Neural crest cell (in vitro differentiated cells): ENCODE results near the gene RAB3IL1. TPM values are rescaled to one million over a fixed set of nuclear protein-coding genes. Genes with fewer than 3 reads are reported as not detected.

Source experiments
- DNase-seq: peaks from one replicate; pipeline ENCODE4 v3.0.0; 2021; ENCODE audit warnings: low read depth, mixed read lengths, low spot score
- H3K27ac Mint-ChIP-seq: one replicate; pipeline ENCODE4 v1.8.0; 2021; ENCODE audit warnings: mild to moderate bottlenecking, mixed read lengths; ENCODE audit not compliant: unreplicated experiment
- H3K27me3 Mint-ChIP-seq: 2 replicates; pipeline ENCODE4 v1.8.0; 2021; ENCODE audit warnings: low read depth, mild to moderate bottlenecking, mixed read lengths
- H3K36me3 Mint-ChIP-seq: 2 replicates; pipeline ENCODE4 v1.8.0; 2021; ENCODE audit warnings: low read depth, mild to moderate bottlenecking, mixed read lengths
- H3K4me1 Mint-ChIP-seq: 2 replicates; pipeline ENCODE4 v1.8.0; 2021; ENCODE audit warnings: mixed read lengths
- H3K4me3 Mint-ChIP-seq: one replicate; pipeline ENCODE4 v1.8.0; 2021; ENCODE audit warnings: mild to moderate bottlenecking, mixed read lengths
- H3K9me3 Mint-ChIP-seq: 2 replicates; pipeline ENCODE4 v1.8.0; 2021; ENCODE audit warnings: mixed read lengths
- CTCF ChIP-seq: fragments of 200-600 bp; sonication (generic); conservative IDR thresholded peaks from 2 replicates; pipeline ENCODE4 v1.5.0; 2021; ENCODE audit warnings: antibody characterized with exemption, mild to moderate bottlenecking
- total RNA-seq: library from RNA; stranded (reverse); gene quantifications from 2 replicates; pipeline ENCODE4 v1.2.1, GENCODE V29; 2021

RAB3IL1 gene
- total RNA-seq, 1 donor from 2014 or later = 3.4 TPM

GRCh38 chr11:61950035-61950547, 32.7 kb upstream of the RAB3IL1 start, which contains the start of gene BEST1:
Gene BEST1 (plus strand): TSS chr11:61950351. CDS start chr11:61951807, 1,456 bp downstream.
- Mint-ChIP-seq H3K4me1 (peaks cover 12% of the 10 kb centered on the region), H3K9me3 (no peaks in the 10 kb centered on the region), H3K36me3 (no peaks in the 10 kb centered on the region), H3K27ac (peak within 1 kb of the TSS; percentile 28), H3K27me3 (peaks cover 17% of the 10 kb centered on the region), H3K4me3 (peak within 1 kb of the TSS; percentile 19)
- TF ChIP-seq CTCF = no peak
- no peak for DNase-seq

GRCh38 chr11:61949169-61950034, 32.0 kb upstream of the RAB3IL1 start:
- peak overlapping the region; percentile 28 for H3K27ac Mint-ChIP-seq
- no peaks in the 10 kb centered on the region for H3K9me3 Mint-ChIP-seq
- H3K27me3 Mint-ChIP-seq = peaks cover 17% of the 10 kb centered on the region
- no peak for DNase-seq
- H3K36me3 Mint-ChIP-seq = no peaks in the 10 kb centered on the region
- peaks cover 12% of the 10 kb centered on the region for H3K4me1 Mint-ChIP-seq
- TF ChIP-seq CTCF = no peak
- peak overlapping the region; percentile 19 for H3K4me3 Mint-ChIP-seq

GRCh38 chr11:61948505-61948904, 31.1 kb upstream of the RAB3IL1 start:
- Mint-ChIP-seq H3K27me3 (peaks cover 14% of the 10 kb centered on the region), H3K36me3 (no peaks in the 10 kb centered on the region), H3K9me3 (no peaks in the 10 kb centered on the region), H3K4me3 (no peak overlapping the region), H3K27ac (no peak overlapping the region), H3K4me1 (peaks cover 12% of the 10 kb centered on the region)
- TF ChIP-seq CTCF = no peak
- DNase-seq = no peak

GRCh38 chr11:61947486-61948210, 30.3 kb upstream of the RAB3IL1 start:
- peak; percentile 81 for DNase-seq
- peaks cover 16% of the 10 kb centered on the region for H3K27me3 Mint-ChIP-seq
- H3K4me1 Mint-ChIP-seq = peaks cover 12% of the 10 kb centered on the region
- H3K9me3 Mint-ChIP-seq = no peaks in the 10 kb centered on the region
- H3K36me3 Mint-ChIP-seq = no peaks in the 10 kb centered on the region
- H3K4me3 Mint-ChIP-seq = no peak overlapping the region
- peak; percentile 93 for TF ChIP-seq CTCF
- H3K27ac Mint-ChIP-seq = no peak overlapping the region

- no peaks in the 10 kb centered on the region for H3K9me3 Mint-ChIP-seq
- H3K36me3 Mint-ChIP-seq = no peaks in the 10 kb centered on the region
- no peak for DNase-seq
- peaks cover 16% of the 10 kb centered on the region for H3K27me3 Mint-ChIP-seq
- H3K27ac Mint-ChIP-seq = no peak overlapping the region
- TF ChIP-seq CTCF = no peak
- H3K4me1 Mint-ChIP-seq = peaks cover 12% of the 10 kb centered on the region
- no peak overlapping the region for H3K4me3 Mint-ChIP-seq
Observed at GRCh38 chr11:61946894-61947293, 29.5 kb upstream of the RAB3IL1 start.
